WTC11 (cell line): Measurements from ENCODE around the gene IAPP. TPM values are rescaled to one million over a fixed set of nuclear protein-coding genes. Genes with fewer than 3 reads are reported as not detected.

Source experiments
- ATAC-seq: fragments of 200-7000 bp; cut with Tn5 transposase; 2 replicates; pipeline ENCODE4 v1.10.0; 2021; ENCODE audit warnings: mild to moderate bottlenecking, moderate library complexity
- CTCF ChIA-PET: fragments of 300-600 bp; sonication (Branson Sonifier 250); formaldehyde crosslinking; loops from one replicate; lab custom pipeline; 2021; ENCODE audit warnings: antibody characterized with exemption; lab: Charles Lee
- POLR2A ChIA-PET: fragments of 350-600 bp; sonication (Branson Sonifier 250); formaldehyde crosslinking; loops from one replicate; lab custom pipeline; 2021; ENCODE audit warnings: antibody characterized with exemption; lab: Charles Lee
- DNase-seq: peaks from one replicate; pipeline ENCODE4 v3.0.0; 2021; ENCODE audit warnings: low spot score
- H3K27ac Mint-ChIP-seq: 2 replicates; pipeline ENCODE4 v1.8.0; 2021; ENCODE audit warnings: mixed read lengths
- H3K27me3 Mint-ChIP-seq: 2 replicates; pipeline ENCODE4 v1.8.0; 2021; ENCODE audit warnings: low read depth, mild to moderate bottlenecking, moderate library complexity, mixed read lengths
- H3K36me3 Mint-ChIP-seq: 2 replicates; pipeline ENCODE4 v1.8.0; 2021; ENCODE audit warnings: mixed read lengths
- H3K4me1 Mint-ChIP-seq: 2 replicates; pipeline ENCODE4 v1.8.0; 2022; ENCODE audit warnings: mixed read lengths
- H3K4me3 Mint-ChIP-seq: 2 replicates; pipeline ENCODE4 v1.8.0; 2021; ENCODE audit warnings: mild to moderate bottlenecking, moderate library complexity, mixed read lengths
- H3K9me3 Mint-ChIP-seq: 2 replicates; pipeline ENCODE4 v1.8.0; 2021; ENCODE audit warnings: mixed read lengths
- ATF6 ChIP-seq: sonication (generic); formaldehyde crosslinking; IDR thresholded peaks from 2 replicates; pipeline ENCODE4 v1.8.1; 2023; ENCODE audit warnings: mild to moderate bottlenecking, missing genetic modification reagents
- CDX4 ChIP-seq: fragments of 250-450 bp; sonication (Bioruptor Pico); IDR thresholded peaks from 2 replicates; pipeline ENCODE4 v1.9.0; 2021; ENCODE audit warnings: moderate library complexity, mild to moderate bottlenecking, inconsistent platforms, borderline replicate concordance
- E2F1 ChIP-seq: sonication (generic); formaldehyde crosslinking; IDR thresholded peaks from 2 replicates; pipeline ENCODE4 v1.8.0; 2022; ENCODE audit warnings: mild to moderate bottlenecking, missing genetic modification reagents
- ERG ChIP-seq: fragments of 250-450 bp; sonication (Bioruptor Pico); IDR thresholded peaks from 2 replicates; pipeline ENCODE4 v1.8.0; 2021; ENCODE audit warnings: mild to moderate bottlenecking
- FOXP1 ChIP-seq: sonication (generic); formaldehyde crosslinking; IDR thresholded peaks from 2 replicates; pipeline ENCODE4 v1.8.0; 2022; ENCODE audit warnings: missing genetic modification reagents, mild to moderate bottlenecking, moderate library complexity, borderline replicate concordance
- GRHL2 ChIP-seq: fragments of 250-450 bp; sonication (Bioruptor Pico); IDR thresholded peaks from 2 replicates; pipeline ENCODE4 v1.8.0; 2022; ENCODE audit warnings: mild to moderate bottlenecking, moderate library complexity; ENCODE audit not compliant: insufficient replicate concordance, severe bottlenecking
- GTF2I ChIP-seq: fragments of 250-450 bp; sonication (Bioruptor Pico); conservative IDR thresholded peaks from 2 replicates; pipeline ENCODE4 v1.4.0; 2021; ENCODE audit warnings: mild to moderate bottlenecking
- HMGA2 ChIP-seq: fragments of 250-450 bp; sonication (Bioruptor Pico); IDR thresholded peaks from 2 replicates; pipeline ENCODE4 v1.4.0; 2021; ENCODE audit warnings: mild to moderate bottlenecking, moderate library complexity
- IRF2 ChIP-seq: sonication (generic); formaldehyde crosslinking; IDR thresholded peaks from 2 replicates; pipeline ENCODE4 v1.8.0; 2022; ENCODE audit warnings: low read depth, missing genetic modification reagents, borderline replicate concordance
- NR2C2 ChIP-seq: sonication (generic); formaldehyde crosslinking; IDR thresholded peaks from 2 replicates; pipeline ENCODE4 v1.8.0; 2022; ENCODE audit warnings: mild to moderate bottlenecking, missing genetic modification reagents
- PRRX2 ChIP-seq: fragments of 250-450 bp; sonication (Bioruptor Pico); IDR thresholded peaks from 2 replicates; pipeline ENCODE4 v1.8.0; 2021; ENCODE audit warnings: mild to moderate bottlenecking
- RORB ChIP-seq: fragments of 250-450 bp; sonication (Bioruptor Pico); IDR thresholded peaks from 2 replicates; pipeline ENCODE4 v1.9.0; 2021; ENCODE audit warnings: mild to moderate bottlenecking
- SMAD3 ChIP-seq: sonication (generic); formaldehyde crosslinking; IDR thresholded peaks from 2 replicates; pipeline ENCODE4 v1.8.0; 2022; ENCODE audit warnings: missing genetic modification reagents, mild to moderate bottlenecking, borderline replicate concordance
- SP1 ChIP-seq: sonication (generic); formaldehyde crosslinking; conservative IDR thresholded peaks from 2 replicates; pipeline ENCODE4 v1.8.1; 2022; ENCODE audit warnings: missing genetic modification reagents
- USF2 ChIP-seq: sonication (generic); formaldehyde crosslinking; IDR thresholded peaks from 2 replicates; pipeline ENCODE4 v1.8.1; 2023; ENCODE audit warnings: mild to moderate bottlenecking, missing genetic modification reagents, moderate library complexity
- ZBTB21 ChIP-seq: sonication (generic); formaldehyde crosslinking; IDR thresholded peaks from 2 replicates; pipeline ENCODE4 v1.8.1; 2023; ENCODE audit warnings: mild to moderate bottlenecking, missing genetic modification reagents, borderline replicate concordance
- ZMAT4 ChIP-seq: fragments of 250-450 bp; sonication (Bioruptor Pico); IDR thresholded peaks from 2 replicates; pipeline ENCODE4 v1.9.0; 2021; ENCODE audit warnings: mild to moderate bottlenecking
- ZNF121 ChIP-seq: sonication (generic); formaldehyde crosslinking; IDR thresholded peaks from 2 replicates; pipeline ENCODE4 v1.8.0; 2023; ENCODE audit warnings: missing genetic modification reagents
- ZNF219 ChIP-seq: sonication (generic); formaldehyde crosslinking; IDR thresholded peaks from 2 replicates; pipeline ENCODE4 v1.8.0; 2023; ENCODE audit warnings: missing genetic modification reagents, mild to moderate bottlenecking, borderline replicate concordance
- ZNF263 ChIP-seq: sonication (generic); formaldehyde crosslinking; IDR thresholded peaks from 2 replicates; pipeline ENCODE4 v1.8.1; 2022; ENCODE audit warnings: low read depth, mild to moderate bottlenecking, moderate library complexity, missing genetic modification reagents
- ZNF423 ChIP-seq: fragments of 250-450 bp; sonication (Bioruptor Pico); IDR thresholded peaks from 2 replicates; pipeline ENCODE4 v2.1.2; 2022; ENCODE audit warnings: mild to moderate bottlenecking, moderate library complexity
- ZNF512 ChIP-seq: sonication (generic); formaldehyde crosslinking; IDR thresholded peaks from 2 replicates; pipeline ENCODE4 v1.8.1; 2022; ENCODE audit warnings: missing genetic modification reagents, borderline replicate concordance
- ZNF671 ChIP-seq: fragments of 250-450 bp; sonication (Bioruptor Pico); IDR thresholded peaks from 2 replicates; pipeline ENCODE4 v1.8.0; 2021; ENCODE audit warnings: mild to moderate bottlenecking
- total RNA-seq: library from RNA; stranded (reverse); gene quantifications from 3 replicates; pipeline ENCODE4 v1.2.3, GENCODE V29; 2021

IAPP gene
- total RNA-seq, 1 experiment from 2014 or later: not detected

- H3K36me3 Mint-ChIP-seq: no peaks in the 10 kb centered on the region
- peaks cover 11% of the 10 kb centered on the region; the same call in 1 of the 2 replicates for H3K9me3 Mint-ChIP-seq
- CTCF ChIA-PET: no interaction called here
- TF ChIP-seq GRHL2 (CRISPR knock-in tag): no peak
- no peak for TF ChIP-seq ZNF423 (CRISPR knock-in tag)
- TF ChIP-seq ZNF121 (CRISPR knock-in tag): no peak
- no peak for TF ChIP-seq ZNF219 (CRISPR knock-in tag)
- no peak for TF ChIP-seq ZNF263 (CRISPR knock-in tag)
- ATAC-seq (no peak), DNase-seq (no peak)
- peaks cover 6% of the 10 kb centered on the region for H3K4me1 Mint-ChIP-seq
- no peak overlapping the region for H3K4me3 Mint-ChIP-seq
- H3K27me3 Mint-ChIP-seq: no peaks in the 10 kb centered on the region
- no peak overlapping the region for H3K27ac Mint-ChIP-seq
- POLR2A ChIA-PET: no interaction called here
These were observed 11.6 kb downstream of the IAPP start for GRCh38 chr12:21384261-21384660.

- peaks cover 7% of the 10 kb centered on the region; the same call in 1 of the 2 replicates for H3K4me1 Mint-ChIP-seq
- DNase-seq: no peak
- ChIA-PET CTCF (no interaction called here), POLR2A (no interaction called here)
- no peak for TF ChIP-seq GTF2I (CRISPR knock-in tag)
- no peak for TF ChIP-seq SP1 (CRISPR knock-in tag)
- no peak for TF ChIP-seq CDX4 (CRISPR knock-in tag)
- TF ChIP-seq IRF2: no peak
- no peak for TF ChIP-seq ATF6 (CRISPR knock-in tag)
- TF ChIP-seq ERG (CRISPR knock-in tag): no peak
- no peak for TF ChIP-seq ZMAT4 (CRISPR knock-in tag)
- TF ChIP-seq E2F1 (CRISPR knock-in tag): no peak
- no peak for TF ChIP-seq FOXP1 (CRISPR knock-in tag)
- no peak for TF ChIP-seq ZNF671 (CRISPR knock-in tag)
- TF ChIP-seq ZNF512 (CRISPR knock-in tag): no peak
- TF ChIP-seq HMGA2 (CRISPR knock-in tag): no peak
- no peak for TF ChIP-seq USF2 (CRISPR knock-in tag)
- TF ChIP-seq RORB (CRISPR knock-in tag): no peak
- no peak for TF ChIP-seq PRRX2
- TF ChIP-seq NR2C2 (CRISPR knock-in tag): no peak
- TF ChIP-seq ZBTB21 (CRISPR knock-in tag): no peak
- no peak for TF ChIP-seq SMAD3 (CRISPR knock-in tag)
- no peaks in the 10 kb centered on the region for H3K36me3 Mint-ChIP-seq
- H3K4me3 Mint-ChIP-seq: no peak overlapping the region
- H3K9me3 Mint-ChIP-seq: peaks cover 6% of the 10 kb centered on the region; the same call in 1 of the 2 replicates
- H3K27ac Mint-ChIP-seq: no peak overlapping the region
- H3K27me3 Mint-ChIP-seq: no peaks in the 10 kb centered on the region
- ATAC-seq: no peak
These were observed 14.5 kb downstream of the IAPP start for GRCh38 chr12:21387174-21387573.
